K562 (cell line): ENCODE measurements around the gene GCG. TPM values are rescaled to one million over a fixed set of nuclear protein-coding genes. Genes with fewer than 3 reads are reported as not detected.

Experiments
- ATAC-seq: fragments of 200-7000 bp; cut with Tn5 transposase; 3 replicates; pipeline ENCODE4 v1.9.1; 2020; ENCODE audit warnings: moderate library complexity
- BruUV-seq: library from RNA; stranded (reverse); fragments of 400-500 nt; replicated peaks from 2 replicates; lab custom pipeline; 2021; lab: Mats Ljungman, UMichigan
- CTCF ChIA-PET: fragments of 300-600 bp; formaldehyde crosslinking; extraction: SDS; loops from one replicate; lab custom pipeline; 2021; ENCODE audit warnings: low intra/inter-chr PET ratio; lab: Yijun Ruan, JAX
- POLR2A ChIA-PET: fragments of 300-600, 350-650 bp; sonication (Branson Sonifier 250); formaldehyde crosslinking; extraction: SDS; loops from one replicate; lab custom pipeline; 2021; ENCODE audit warnings: antibody characterized with exemption, inconsistent platforms; lab: Yijun Ruan, JAX
- DNase-seq, 4 experiments: peaks; one replicate each; pipeline versions ENCODE4 v3.0.0 to v3.0.0-alpha.2; 2011 to 2018; ENCODE audit warnings: low spot score in 3 of 4, mixed read lengths in 3 of 4; ENCODE audit errors: extremely low read depth in 1 of 4
- FAIRE-seq: peaks from 2 replicates; lab custom pipeline; 2011; peaks lifted over from hg19 to GRCh38; lab: Jason Lieb, UNC
- H2AFZ ChIP-seq: 2 replicates; pipeline ENCODE4 v1.6.0; 2011; ENCODE audit warnings: low read depth, low read length, control low read depth, inconsistent platforms
- H3K27ac ChIP-seq: fragments of 200-600 bp; 3 replicates; pipeline ENCODE4 v1.8.0; 2011; ENCODE audit warnings: low read depth, mild to moderate bottlenecking, control low read depth, inconsistent platforms, low read length, moderate library complexity, mixed read lengths; ENCODE audit errors: extremely low read depth
- H3K27me3 ChIP-seq, 2 experiments: fragments of 300-600 bp in 1 of 2; 2 replicates in 1 of 2; 3 replicates in 1 of 2; pipeline versions ENCODE4 v1.6.0 to v1.8.0; 2011; ENCODE audit warnings: inconsistent platforms in 2 of 2, low read length in 2 of 2, mild to moderate bottlenecking in 1 of 2, mixed read lengths in 1 of 2, moderate library complexity in 1 of 2; ENCODE audit not compliant: control insufficient read depth in 2 of 2, insufficient read depth in 2 of 2
- H3K36me3 ChIP-seq: fragments of 300-600 bp; 3 replicates; pipeline ENCODE4 v1.8.0; 2011; ENCODE audit warnings: mild to moderate bottlenecking, low read length, inconsistent platforms; ENCODE audit not compliant: control insufficient read depth, insufficient read depth
- H3K4me1 ChIP-seq, 2 experiments: fragments of 200-600 bp in 1 of 2; replicated peaks in 1 of 2; 2 replicates in 1 of 2; 3 replicates in 1 of 2; pipeline versions ENCODE4 v1.5.1 to v1.8.0; 2011; ENCODE audit warnings: inconsistent platforms in 2 of 2, low read length in 2 of 2, mild to moderate bottlenecking in 1 of 2, mixed read lengths in 1 of 2, moderate library complexity in 1 of 2; ENCODE audit not compliant: control insufficient read depth in 2 of 2, insufficient read depth in 2 of 2
- H3K4me2 ChIP-seq: 2 replicates; pipeline ENCODE4 v1.6.1; 2011; ENCODE audit warnings: low read length, control low read depth, inconsistent platforms, mixed read lengths; ENCODE audit not compliant: insufficient read depth
- H3K4me3 ChIP-seq: fragments of 200-600 bp; sonication (generic), shearing (Covaris generic); 2 replicates; pipeline ENCODE4 v1.5.1; 2016; ENCODE audit warnings: control low read depth, inconsistent platforms
- H3K79me2 ChIP-seq: fragments of 200-600 bp; 3 replicates; pipeline ENCODE4 v1.8.0; 2011; ENCODE audit warnings: low read length, inconsistent platforms; ENCODE audit not compliant: control insufficient read depth, insufficient read depth
- H3K9ac ChIP-seq, 2 experiments: 2 replicates each; pipeline versions ENCODE4 v1.6.0 to v1.6.1; 2011; ENCODE audit warnings: low read depth in 2 of 2, low read length in 2 of 2, control low read depth in 1 of 2, inconsistent platforms in 1 of 2, mild to moderate bottlenecking in 1 of 2, mixed read lengths in 1 of 2; ENCODE audit not compliant: insufficient read depth in 1 of 2
- H3K9me1 ChIP-seq: one replicate; pipeline ENCODE4 v1.6.0; 2011; ENCODE audit warnings: inconsistent platforms, mild to moderate bottlenecking, low read length, moderate library complexity; ENCODE audit not compliant: control insufficient read depth, insufficient read depth
- H3K9me3 ChIP-seq: replicated peaks from 2 replicates; pipeline ENCODE4 v1.5.1; 2011; ENCODE audit warnings: low read depth, low read length, inconsistent platforms; ENCODE audit not compliant: control insufficient read depth, insufficient read depth
- H4K20me1 ChIP-seq: replicated peaks from 2 replicates; pipeline ENCODE4 v1.6.1; 2011; ENCODE audit warnings: low read length, inconsistent platforms, mixed read lengths; ENCODE audit not compliant: control insufficient read depth, insufficient read depth
- CAMTA2 ChIP-seq: fragments of 250-450 bp; sonication (Bioruptor Pico); conservative IDR thresholded peaks from 2 replicates; pipeline ENCODE4 v1.5.1; 2022
- CBX8 ChIP-seq: fragments of 200-600 bp; sonication (generic); IDR thresholded peaks from 2 replicates; pipeline ENCODE4 v1.6.1; 2012; ENCODE audit warnings: borderline replicate concordance, mixed run types, low read depth, mild to moderate bottlenecking, moderate library complexity, mixed read lengths, low read length, control low read depth, inconsistent platforms; ENCODE audit not compliant: poor library complexity, severe bottlenecking; ENCODE audit errors: extremely low read depth
- CC2D1A ChIP-seq: fragments of 450-650 bp; IDR thresholded peaks from 2 replicates; pipeline ENCODE4 v1.6.1; 2017; ENCODE audit warnings: mild to moderate bottlenecking
- KDM2B ChIP-seq: fragments of 250-450 bp; sonication (Bioruptor Pico); IDR thresholded peaks from 2 replicates; pipeline ENCODE4 v1.8.0; 2021; ENCODE audit warnings: mild to moderate bottlenecking, moderate library complexity
- MCM5 ChIP-seq: fragments of 450-650 bp; IDR thresholded peaks from 2 replicates; pipeline ENCODE4 v1.6.1; 2016; ENCODE audit warnings: low read depth
- NCOA1 ChIP-seq: fragments of 450-650 bp; IDR thresholded peaks from 2 replicates; pipeline ENCODE4 v1.6.1; 2016; ENCODE audit warnings: low read depth
- PURB ChIP-seq: sonication (generic); formaldehyde crosslinking; IDR thresholded peaks from 2 replicates; pipeline ENCODE4 v1.9.0; 2021; ENCODE audit warnings: low read depth, mild to moderate bottlenecking, missing genetic modification reagents
- SNIP1 ChIP-seq: fragments of 450-650 bp; IDR thresholded peaks from 2 replicates; pipeline ENCODE4 v1.7.1; 2017; ENCODE audit warnings: low read depth, mild to moderate bottlenecking
- SRSF9 ChIP-seq: fragments of 200-400 bp; formaldehyde crosslinking; IDR thresholded peaks from 2 replicates; pipeline ENCODE4 v1.6.1; 2017; ENCODE audit warnings: low read depth, low read length, borderline replicate concordance
- TRIM24 ChIP-seq, 2 experiments: fragments of 450-650 bp; IDR thresholded peaks; 2 replicates each; pipeline ENCODE4 v1.6.1; 2016
- ZBTB1 ChIP-seq: sonication (generic); formaldehyde crosslinking; IDR thresholded peaks from 2 replicates; pipeline ENCODE4 v1.8.1; 2023; ENCODE audit warnings: missing genetic modification reagents, low read depth, mild to moderate bottlenecking, borderline replicate concordance
- WGBS: fragments of 100-300 bp; shearing (Covaris generic); methylation state at CpG from one replicate; pipeline ENCODE4 v1.1.6; 2016; ENCODE audit warnings: low coverage, mixed read lengths; ENCODE audit not compliant: insufficient coverage; ENCODE audit errors: missing lambda C conversion rate; 5-methylcytosine and 5-hydroxymethylcytosine counted together
- in situ Hi-C: fragments of 300-500 bp; cut with MboI; formaldehyde crosslinking; loops from 4 replicates; pipeline ENCODE4 v1.15.0; 2018; ENCODE audit warnings: inconsistent platforms, mixed read lengths
- intact Hi-C: fragments of 100-400 bp; cut with micrococcal nuclease; formaldehyde crosslinking; loops from 2 replicates; pipeline ENCODE4 v1.14.2; 2022
- polyA plus RNA-seq, 8 experiments: library from polyadenylated mRNA; depleted of rRNA in 4 of 8; stranded (reverse) in 5 of 8; unstranded in 3 of 8; fragments of >200 nt; fragmentation: Nextera tagmentation in 2 of 8; fragmentation: Illumina TruSeq in 1 of 8; extraction: Ambion mirVana in 2 of 8; extraction: Trizol in 1 of 8; gene quantifications; 2 replicates each; pipeline versions ENCODE4 v1.2.1 to v1.2.3, GENCODE V29; 2011 to 2014; ENCODE audit warnings: inconsistent platforms in 1 of 8, missing spikeins in 1 of 8
- total RNA-seq, 7 experiments: library from RNA; depleted of rRNA in 6 of 7; stranded (reverse); fragments of >200 nt in 6 of 7; fragmentation: Illumina TruSeq in 2 of 7; extraction: Trizol in 2 of 7; gene quantifications; 2 replicates each; pipeline versions ENCODE4 v1.2.1 to v1.2.3, GENCODE V29; 2011 to 2021; ENCODE audit warnings: low replicate concordance in 1 of 7
- TF ChIP-seq, protein P1 (sequence below): IDR thresholded peaks from 2 replicates; pipeline ENCODE4 v1.6.1; 2016; ENCODE audit warnings: missing genetic modification characterization, missing compliant biosample characterization
- TF ChIP-seq, protein P2 (sequence below), 3 experiments: fragments of 200-800 bp in 1 of 3; sonication (Bioruptor generic) in 1 of 3; sonication (generic) in 1 of 3; formaldehyde crosslinking in 1 of 3; IDR thresholded peaks; 2 replicates each; pipeline versions ENCODE4 v1.6.1 to v1.8.0; 2016 to 2022; ENCODE audit warnings: mild to moderate bottlenecking in 2 of 3, missing compliant biosample characterization in 2 of 3, missing genetic modification characterization in 2 of 3, missing genetic modification reagents in 1 of 3
- TF ChIP-seq, protein P3 (sequence below): fragments of 250-450 bp; sonication (Bioruptor Pico); IDR thresholded peaks from 2 replicates; pipeline ENCODE4 v1.8.0; 2021; ENCODE audit warnings: mild to moderate bottlenecking, moderate library complexity
- TF ChIP-seq, protein P4 (sequence below): sonication (generic); formaldehyde crosslinking; IDR thresholded peaks from 2 replicates; pipeline ENCODE4 v1.8.0; 2022; ENCODE audit warnings: mild to moderate bottlenecking, missing genetic modification reagents

Gene GCG
- total and polyA plus RNA-seq, 9 of the 15 experiments (the other 6 are each of a cell fraction or from before 2014, with no cell fraction given) = not detected

DNA sequence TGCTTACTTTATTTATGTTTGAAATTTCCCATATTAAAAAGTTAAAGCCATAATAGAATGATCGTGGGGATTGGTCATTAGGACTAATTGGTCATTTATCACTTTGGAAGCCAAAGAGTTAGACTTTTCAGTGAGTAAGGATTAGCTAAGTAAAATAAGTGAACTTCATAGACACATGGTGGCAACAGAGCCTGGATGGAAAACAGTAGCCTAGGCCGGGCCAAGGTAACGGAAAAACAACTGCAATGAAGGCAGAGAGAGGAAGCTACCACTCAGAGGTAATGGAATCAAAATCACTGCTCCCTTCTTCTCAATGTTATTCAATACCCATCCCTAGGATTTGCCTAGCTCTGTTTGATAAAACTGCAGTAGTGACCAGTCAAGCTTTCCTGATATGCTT, 4.1 kb upstream of the GCG start:
- Histone ChIP-seq H3K4me1 (no peaks in the 10 kb centered on the region), H3K4me2 (no peak overlapping the region), H3K9me3 (no peaks in the 10 kb centered on the region; the same call in 1 of the 2 replicates), H3K79me2 (no peaks in the 10 kb centered on the region), H3K27me3 (no peaks in the 10 kb centered on the region), H3K4me3 (no peak overlapping the region), H3K27ac (no peak overlapping the region), H3K36me3 (no peaks in the 10 kb centered on the region), H3K9me1 (no peaks in the 10 kb centered on the region), H4K20me1 (no peaks in the 10 kb centered on the region), H3K9ac (no peak overlapping the region), H2AFZ (no peak overlapping the region)
- in situ Hi-C loops (no loop called here), intact Hi-C loops (no loop called here)
- ChIA-PET POLR2A (no interaction called here), CTCF (no interaction called here)
- BruUV-seq = no TSS peak
- 2% methylated on average over 3 of the region's 3 CpGs for WGBS
- FAIRE-seq (no peak), ATAC-seq (no peak), DNase-seq (no peak)
- no peak for TF ChIP-seq MCM5
- no peak for TF ChIP-seq NCOA1
- TF ChIP-seq CAMTA2 (CRISPR knock-in tag) = no peak
- TF ChIP-seq PURB (CRISPR knock-in tag) = no peak
- no peak for TF ChIP-seq SNIP1
- TF ChIP-seq, protein P1, sequence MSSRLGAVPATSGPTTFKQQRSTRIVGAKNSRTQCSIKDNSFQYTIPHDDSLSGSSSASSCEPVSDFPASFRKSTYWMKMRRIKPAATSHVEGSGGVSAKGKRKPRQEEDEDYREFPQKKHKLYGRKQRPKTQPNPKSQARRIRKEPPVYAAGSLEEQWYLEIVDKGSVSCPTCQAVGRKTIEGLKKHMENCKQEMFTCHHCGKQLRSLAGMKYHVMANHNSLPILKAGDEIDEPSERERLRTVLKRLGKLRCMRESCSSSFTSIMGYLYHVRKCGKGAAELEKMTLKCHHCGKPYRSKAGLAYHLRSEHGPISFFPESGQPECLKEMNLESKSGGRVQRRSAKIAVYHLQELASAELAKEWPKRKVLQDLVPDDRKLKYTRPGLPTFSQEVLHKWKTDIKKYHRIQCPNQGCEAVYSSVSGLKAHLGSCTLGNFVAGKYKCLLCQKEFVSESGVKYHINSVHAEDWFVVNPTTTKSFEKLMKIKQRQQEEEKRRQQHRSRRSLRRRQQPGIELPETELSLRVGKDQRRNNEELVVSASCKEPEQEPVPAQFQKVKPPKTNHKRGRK (tag) = no peak
- TF ChIP-seq ZBTB1 (CRISPR knock-in tag) = no peak
- TF ChIP-seq, protein P2, sequence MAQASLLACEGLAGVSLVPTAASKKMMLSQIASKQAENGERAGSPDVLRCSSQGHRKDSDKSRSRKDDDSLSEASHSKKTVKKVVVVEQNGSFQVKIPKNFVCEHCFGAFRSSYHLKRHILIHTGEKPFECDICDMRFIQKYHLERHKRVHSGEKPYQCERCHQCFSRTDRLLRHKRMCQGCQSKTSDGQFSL (CRISPR knock-in tag; IDR thresholded peaks at IDR 0.05) = no peak
- TF ChIP-seq, protein P2 (tag; IDR thresholded peaks at IDR 0.05) = no peak
- no peak for TF ChIP-seq TRIM24 (IDR thresholded peaks at IDR 0.05)
- TF ChIP-seq, protein P3, sequence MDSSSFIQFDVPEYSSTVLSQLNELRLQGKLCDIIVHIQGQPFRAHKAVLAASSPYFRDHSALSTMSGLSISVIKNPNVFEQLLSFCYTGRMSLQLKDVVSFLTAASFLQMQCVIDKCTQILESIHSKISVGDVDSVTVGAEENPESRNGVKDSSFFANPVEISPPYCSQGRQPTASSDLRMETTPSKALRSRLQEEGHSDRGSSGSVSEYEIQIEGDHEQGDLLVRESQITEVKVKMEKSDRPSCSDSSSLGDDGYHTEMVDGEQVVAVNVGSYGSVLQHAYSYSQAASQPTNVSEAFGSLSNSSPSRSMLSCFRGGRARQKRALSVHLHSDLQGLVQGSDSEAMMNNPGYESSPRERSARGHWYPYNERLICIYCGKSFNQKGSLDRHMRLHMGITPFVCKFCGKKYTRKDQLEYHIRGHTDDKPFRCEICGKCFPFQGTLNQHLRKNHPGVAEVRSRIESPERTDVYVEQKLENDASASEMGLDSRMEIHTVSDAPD = no peak
- no peak for TF ChIP-seq CBX8
- TF ChIP-seq CC2D1A = no peak
- no peak for TF ChIP-seq KDM2B
- TF ChIP-seq SRSF9 = no peak
- TF ChIP-seq, protein P4, sequence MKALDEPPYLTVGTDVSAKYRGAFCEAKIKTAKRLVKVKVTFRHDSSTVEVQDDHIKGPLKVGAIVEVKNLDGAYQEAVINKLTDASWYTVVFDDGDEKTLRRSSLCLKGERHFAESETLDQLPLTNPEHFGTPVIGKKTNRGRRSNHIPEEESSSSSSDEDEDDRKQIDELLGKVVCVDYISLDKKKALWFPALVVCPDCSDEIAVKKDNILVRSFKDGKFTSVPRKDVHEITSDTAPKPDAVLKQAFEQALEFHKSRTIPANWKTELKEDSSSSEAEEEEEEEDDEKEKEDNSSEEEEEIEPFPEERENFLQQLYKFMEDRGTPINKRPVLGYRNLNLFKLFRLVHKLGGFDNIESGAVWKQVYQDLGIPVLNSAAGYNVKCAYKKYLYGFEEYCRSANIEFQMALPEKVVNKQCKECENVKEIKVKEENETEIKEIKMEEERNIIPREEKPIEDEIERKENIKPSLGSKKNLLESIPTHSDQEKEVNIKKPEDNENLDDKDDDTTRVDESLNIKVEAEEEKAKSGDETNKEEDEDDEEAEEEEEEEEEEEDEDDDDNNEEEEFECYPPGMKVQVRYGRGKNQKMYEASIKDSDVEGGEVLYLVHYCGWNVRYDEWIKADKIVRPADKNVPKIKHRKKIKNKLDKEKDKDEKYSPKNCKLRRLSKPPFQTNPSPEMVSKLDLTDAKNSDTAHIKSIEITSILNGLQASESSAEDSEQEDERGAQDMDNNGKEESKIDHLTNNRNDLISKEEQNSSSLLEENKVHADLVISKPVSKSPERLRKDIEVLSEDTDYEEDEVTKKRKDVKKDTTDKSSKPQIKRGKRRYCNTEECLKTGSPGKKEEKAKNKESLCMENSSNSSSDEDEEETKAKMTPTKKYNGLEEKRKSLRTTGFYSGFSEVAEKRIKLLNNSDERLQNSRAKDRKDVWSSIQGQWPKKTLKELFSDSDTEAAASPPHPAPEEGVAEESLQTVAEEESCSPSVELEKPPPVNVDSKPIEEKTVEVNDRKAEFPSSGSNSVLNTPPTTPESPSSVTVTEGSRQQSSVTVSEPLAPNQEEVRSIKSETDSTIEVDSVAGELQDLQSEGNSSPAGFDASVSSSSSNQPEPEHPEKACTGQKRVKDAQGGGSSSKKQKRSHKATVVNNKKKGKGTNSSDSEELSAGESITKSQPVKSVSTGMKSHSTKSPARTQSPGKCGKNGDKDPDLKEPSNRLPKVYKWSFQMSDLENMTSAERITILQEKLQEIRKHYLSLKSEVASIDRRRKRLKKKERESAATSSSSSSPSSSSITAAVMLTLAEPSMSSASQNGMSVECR (CRISPR knock-in tag) = no peak
